GM21381 (cell line): ENCODE measurements around the gene TMEM156.
"Not testable (repeated sequence)": the region's sequence is repeated elsewhere in the genome, so short reads cannot be mapped to it uniquely, and the experiment has no call there.

ENCODE experiments used
- ATAC-seq: cut with Tn5 transposase; IDR thresholded peaks from one replicate; pipeline ENCODE4 v1.9.1; 2021; ENCODE audit warnings: mild to moderate bottlenecking, moderate library complexity; ENCODE audit not compliant: unreplicated experiment

The TMEM156 gene

GRCh38 chr4:38964942-38965775 lies 67.0 kb downstream of the TMEM156 start:
- no peak for ATAC-seq

GRCh38 chr4:38959248-38959647 lies 73.0 kb downstream of the TMEM156 start:
- not testable (repeated sequence) for ATAC-seq

- no peak for ATAC-seq
Observed at GRCh38 chr4:38958453-38959190, 73.6 kb downstream of the TMEM156 start.

GRCh38 chr4:38957893-38958292 lies 74.3 kb downstream of the TMEM156 start:
- ATAC-seq = no peak

- no peak for ATAC-seq
Observed at GRCh38 chr4:38957261-38957815, 74.9 kb downstream of the TMEM156 start.

- no peak for ATAC-seq
Observed at GRCh38 chr4:38955957-38956356, 76.3 kb downstream of the TMEM156 start.

GRCh38 chr4:38954727-38955126 lies 77.5 kb downstream of the TMEM156 start:
- ATAC-seq = no peak

GRCh38 chr4:38952017-38952416 lies 80.2 kb downstream of the TMEM156 start:
- ATAC-seq = no peak

GRCh38 chr4:38951598-38951997 lies 80.6 kb downstream of the TMEM156 start:
- ATAC-seq = no peak

- ATAC-seq = no peak
Observed at GRCh38 chr4:38950734-38951133, 81.5 kb downstream of the TMEM156 start.

GRCh38 chr4:38950159-38950558 lies 82.0 kb downstream of the TMEM156 start:
- no peak for ATAC-seq

GRCh38 chr4:38949411-38950051 lies 82.7 kb downstream of the TMEM156 start:
- ATAC-seq = no peak

- ATAC-seq = no peak
Observed at GRCh38 chr4:38948551-38948950, 83.7 kb downstream of the TMEM156 start.

- ATAC-seq = no peak
Observed at GRCh38 chr4:38946919-38947318, 85.3 kb downstream of the TMEM156 start.

- no peak for ATAC-seq
Observed at GRCh38 chr4:38944440-38944839, 87.8 kb downstream of the TMEM156 start.

GRCh38 chr4:38943343-38943742 lies 88.9 kb downstream of the TMEM156 start:
- ATAC-seq = no peak

GRCh38 chr4:38941906-38942305 lies 90.3 kb downstream of the TMEM156 start:
- ATAC-seq = not testable (repeated sequence)

GRCh38 chr4:38940476-38940875 lies 91.7 kb downstream of the TMEM156 start:
- ATAC-seq = no peak

- peak; percentile 94 for ATAC-seq
Observed at GRCh38 chr4:38939165-38939564, 93.0 kb downstream of the TMEM156 start.

GRCh38 chr4:38935391-38936073 lies 96.7 kb downstream of the TMEM156 start:
- ATAC-seq = no peak

GRCh38 chr4:38931125-38931524 lies 101.1 kb downstream of the TMEM156 start:
- no peak for ATAC-seq
